GM23338 (cell line): ENCODE data around the gene EEA1. TPM values are rescaled to one million over a fixed set of nuclear protein-coding genes. Genes with fewer than 3 reads are reported as not detected.

Source experiments
- ATAC-seq: fragments of 200-7000 bp; cut with Tn5 transposase; 3 replicates; pipeline ENCODE4 v1.9.1; 2020
- DNase-seq: peaks from one replicate; pipeline ENCODE4 v3.0.0-alpha.2; 2015; ENCODE audit warnings: low spot score
- H2AFZ ChIP-seq: fragments of 200-600 bp; sonication (generic); 2 replicates; pipeline ENCODE4 v1.8.0; 2016; ENCODE audit warnings: antibody characterized with exemption, mild to moderate bottlenecking, moderate library complexity
- H3F3A ChIP-seq: fragments of 200-600 bp; sonication (generic); replicated peaks from 2 replicates; pipeline ENCODE4 v1.8.0; 2017; ENCODE audit warnings: antibody characterized with exemption, mixed run types, low read depth
- H3K27ac ChIP-seq: fragments of 200-600 bp; sonication (generic); 2 replicates; pipeline ENCODE4 v1.6.1; 2016; ENCODE audit warnings: low read depth
- H3K27me3 ChIP-seq: fragments of 200-600 bp; sonication (generic); 2 replicates; pipeline ENCODE4 v1.8.0; 2016; ENCODE audit warnings: mild to moderate bottlenecking, mixed run types, moderate library complexity; ENCODE audit not compliant: insufficient read depth
- H3K36me3 ChIP-seq: fragments of 200-600 bp; sonication (generic); 2 replicates; pipeline ENCODE4 v1.8.0; 2016; ENCODE audit warnings: mild to moderate bottlenecking; ENCODE audit not compliant: insufficient read depth
- H3K4me1 ChIP-seq: fragments of 200-600 bp; sonication (generic); 2 replicates; pipeline ENCODE4 v1.8.0; 2016; ENCODE audit warnings: mild to moderate bottlenecking, moderate library complexity; ENCODE audit not compliant: insufficient read depth
- H3K4me2 ChIP-seq: fragments of 200-600 bp; sonication (generic); 2 replicates; pipeline ENCODE4 v1.7.1; 2017; ENCODE audit warnings: mixed run types
- H3K4me3 ChIP-seq: fragments of 200-600 bp; sonication (generic); 2 replicates; pipeline ENCODE4 v1.6.1; 2016; ENCODE audit warnings: mixed run types
- H3K79me2 ChIP-seq: fragments of 200-600 bp; sonication (generic); replicated peaks from 2 replicates; pipeline ENCODE4 v1.8.0; 2017; ENCODE audit warnings: mild to moderate bottlenecking; ENCODE audit not compliant: insufficient read depth
- H3K9me2 ChIP-seq: fragments of 200-600 bp; sonication (generic); 2 replicates; pipeline ENCODE4 v1.8.0; 2017; ENCODE audit not compliant: insufficient read depth
- H4K20me1 ChIP-seq: fragments of 200-600 bp; sonication (generic); replicated peaks from 2 replicates; pipeline ENCODE4 v1.8.0; 2017; ENCODE audit warnings: mild to moderate bottlenecking; ENCODE audit not compliant: insufficient read depth
- H3K27ac Mint-ChIP-seq: 2 replicates; pipeline ENCODE4 v1.8.0; 2020; ENCODE audit warnings: inconsistent platforms, mild to moderate bottlenecking, moderate library complexity, mixed read lengths
- H3K27me3 Mint-ChIP-seq: 3 replicates; pipeline ENCODE4 v1.8.0; 2022; ENCODE audit warnings: low read depth, mild to moderate bottlenecking, moderate library complexity, mixed read lengths, inconsistent platforms; ENCODE audit not compliant: insufficient read depth, poor library complexity
- H3K36me3 Mint-ChIP-seq: 3 replicates; pipeline ENCODE4 v1.8.0; 2021; ENCODE audit warnings: low read depth, mild to moderate bottlenecking, inconsistent platforms, moderate library complexity, mixed read lengths
- H3K4me1 Mint-ChIP-seq: 3 replicates; pipeline ENCODE4 v1.8.0; 2020; ENCODE audit warnings: mild to moderate bottlenecking, inconsistent platforms, mixed read lengths
- H3K4me3 Mint-ChIP-seq: 3 replicates; pipeline ENCODE4 v1.8.0; 2021; ENCODE audit warnings: moderate library complexity, mild to moderate bottlenecking, inconsistent platforms, mixed read lengths
- H3K9me3 Mint-ChIP-seq: 3 replicates; pipeline ENCODE4 v1.8.0; 2020; ENCODE audit warnings: moderate library complexity, mild to moderate bottlenecking, inconsistent platforms, mixed read lengths
- CREB1 ChIP-seq: fragments of 250-450 bp; sonication (Bioruptor Pico); IDR thresholded peaks from 2 replicates; pipeline ENCODE4 v1.5.0; 2020; ENCODE audit warnings: low read depth, mild to moderate bottlenecking, moderate library complexity
- EZH2 ChIP-seq: fragments of 200-600 bp; sonication (generic); IDR thresholded peaks from one replicate; pipeline ENCODE4 v1.8.0; 2017; ENCODE audit warnings: antibody characterized with exemption, mild to moderate bottlenecking, low read depth; ENCODE audit not compliant: unreplicated experiment
- EZH2phosphoT487 ChIP-seq: fragments of 200-600 bp; sonication (generic); IDR thresholded peaks from one replicate; pipeline ENCODE4 v1.8.1; 2018; ENCODE audit warnings: antibody characterized with exemption; ENCODE audit not compliant: unreplicated experiment
- JUNB ChIP-seq: IDR thresholded peaks from one replicate; pipeline ENCODE4 v1.6.1; 2016; ENCODE audit warnings: antibody characterized with exemption; ENCODE audit not compliant: unreplicated experiment
- NANOG ChIP-seq: IDR thresholded peaks from 2 replicates; pipeline ENCODE4 v1.6.1; 2016; ENCODE audit warnings: antibody characterized with exemption, borderline replicate concordance
- POLR2AphosphoS5 ChIP-seq: IDR thresholded peaks from 2 replicates; pipeline ENCODE4 v1.6.1; 2016; ENCODE audit warnings: antibody characterized with exemption, low read depth
- STAT1 ChIP-seq: IDR thresholded peaks from one replicate; pipeline ENCODE4 v1.6.1; 2016; ENCODE audit warnings: antibody characterized with exemption; ENCODE audit not compliant: unreplicated experiment
- ZNF114 ChIP-seq: fragments of 250-450 bp; sonication (Bioruptor Pico); IDR thresholded peaks from 2 replicates; pipeline ENCODE4 v1.5.0; 2020; ENCODE audit warnings: mild to moderate bottlenecking, moderate library complexity
- ZNF331 ChIP-seq: fragments of 250-450 bp; sonication (Bioruptor Pico); IDR thresholded peaks from 2 replicates; pipeline ENCODE4 v1.5.0; 2020; ENCODE audit warnings: low read depth, mild to moderate bottlenecking, moderate library complexity
- polyA plus RNA-seq: library from polyadenylated mRNA; unstranded; fragments of >200 nt; fragmentation: Nextera tagmentation; extraction: Ambion mirVana; gene quantifications from 2 replicates; pipeline ENCODE4 v1.2.1, GENCODE V29; 2016
- total RNA-seq: library from RNA; depleted of rRNA; stranded (reverse); fragments of >200 nt; shearing (Covaris generic); gene quantifications from 2 replicates; pipeline ENCODE4 v1.2.3, GENCODE V29; 2014
- TF ChIP-seq, protein P1 (sequence below): IDR thresholded peaks from 2 replicates; pipeline ENCODE4 v1.6.1; 2016; ENCODE audit warnings: antibody characterized with exemption
- TF ChIP-seq, protein P2 (sequence below): IDR thresholded peaks from one replicate; pipeline ENCODE4 v1.6.1; 2018; ENCODE audit warnings: antibody characterized with exemption; ENCODE audit not compliant: unreplicated experiment
- TF ChIP-seq, protein P3 (sequence below), 2 experiments: fragments of 200-600 bp in 1 of 2; sonication (generic) in 1 of 2; conservative IDR thresholded peaks; 2 replicates each; pipeline versions ENCODE4 v1.5.1 to v1.6.1; 2016 to 2017; ENCODE audit warnings: antibody characterized with exemption in 2 of 2, low read depth in 2 of 2, mild to moderate bottlenecking in 2 of 2, moderate library complexity in 1 of 2
- TF ChIP-seq, protein P4 (sequence below): fragments of 250-450 bp; sonication (Bioruptor Pico); IDR thresholded peaks from 2 replicates; pipeline ENCODE4 v1.5.0; 2020; ENCODE audit warnings: mild to moderate bottlenecking, moderate library complexity

EEA1 gene
- total and polyA plus RNA-seq, 2 experiments from 2014 or later: 10.0 to 41.1 TPM

DNA sequence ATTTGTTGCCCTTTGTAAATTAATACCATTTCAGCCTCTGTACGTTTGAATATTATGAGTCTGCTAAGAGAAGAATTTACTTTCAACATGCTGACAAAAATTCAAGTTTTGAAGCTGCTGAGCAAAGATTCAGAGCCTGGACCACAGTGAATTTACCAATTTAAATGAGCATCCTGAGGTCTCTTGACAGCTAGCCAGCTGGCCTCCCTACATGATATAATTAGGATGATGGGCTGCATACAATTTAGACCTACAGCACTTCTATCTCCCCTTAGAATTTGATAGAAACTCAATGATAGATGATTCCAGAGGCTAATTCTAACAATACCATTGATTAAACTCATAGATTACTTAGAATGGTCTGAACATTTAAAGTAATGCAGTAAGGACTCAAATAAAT lies 10.0 kb upstream of the EEA1 start:
- Histone ChIP-seq H3F3A (no peaks in the 10 kb centered on the region), H3K27ac (no peak overlapping the region), H3K4me2 (no peak overlapping the region), H2AFZ (no peak overlapping the region), H3K4me1 (peaks cover 11% of the 10 kb centered on the region), H3K4me3 (no peak overlapping the region), H3K36me3 (no peaks in the 10 kb centered on the region), H4K20me1 (no peaks in the 10 kb centered on the region), H3K79me2 (no peaks in the 10 kb centered on the region), H3K27me3 (no peaks in the 10 kb centered on the region), H3K9me2 (peaks cover 7% of the 10 kb centered on the region; the same call in 1 of the 2 replicates)
- DNase-seq (no peak), ATAC-seq (no peak)
- Mint-ChIP-seq H3K27ac (no peak overlapping the region), H3K27me3 (peaks cover 1% of the 10 kb centered on the region), H3K4me3 (no peak overlapping the region), H3K36me3 (no peaks in the 10 kb centered on the region), H3K4me1 (peaks cover 7% of the 10 kb centered on the region; the same call in 2 of the 3 replicates), H3K9me3 (no peaks in the 10 kb centered on the region)
- TF ChIP-seq POLR2AphosphoS5 (no peak), EZH2phosphoT487 (no peak), JUNB (no peak), ZNF331 (CRISPR knock-in tag) (no peak), NANOG (no peak), ZNF114 (CRISPR knock-in tag) (no peak), STAT1 (no peak), EZH2 (no peak), CREB1 (no peak)
- TF ChIP-seq, protein P1, sequence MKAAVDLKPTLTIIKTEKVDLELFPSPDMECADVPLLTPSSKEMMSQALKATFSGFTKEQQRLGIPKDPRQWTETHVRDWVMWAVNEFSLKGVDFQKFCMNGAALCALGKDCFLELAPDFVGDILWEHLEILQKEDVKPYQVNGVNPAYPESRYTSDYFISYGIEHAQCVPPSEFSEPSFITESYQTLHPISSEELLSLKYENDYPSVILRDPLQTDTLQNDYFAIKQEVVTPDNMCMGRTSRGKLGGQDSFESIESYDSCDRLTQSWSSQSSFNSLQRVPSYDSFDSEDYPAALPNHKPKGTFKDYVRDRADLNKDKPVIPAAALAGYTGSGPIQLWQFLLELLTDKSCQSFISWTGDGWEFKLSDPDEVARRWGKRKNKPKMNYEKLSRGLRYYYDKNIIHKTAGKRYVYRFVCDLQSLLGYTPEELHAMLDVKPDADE: no peak
- TF ChIP-seq, protein P2, sequence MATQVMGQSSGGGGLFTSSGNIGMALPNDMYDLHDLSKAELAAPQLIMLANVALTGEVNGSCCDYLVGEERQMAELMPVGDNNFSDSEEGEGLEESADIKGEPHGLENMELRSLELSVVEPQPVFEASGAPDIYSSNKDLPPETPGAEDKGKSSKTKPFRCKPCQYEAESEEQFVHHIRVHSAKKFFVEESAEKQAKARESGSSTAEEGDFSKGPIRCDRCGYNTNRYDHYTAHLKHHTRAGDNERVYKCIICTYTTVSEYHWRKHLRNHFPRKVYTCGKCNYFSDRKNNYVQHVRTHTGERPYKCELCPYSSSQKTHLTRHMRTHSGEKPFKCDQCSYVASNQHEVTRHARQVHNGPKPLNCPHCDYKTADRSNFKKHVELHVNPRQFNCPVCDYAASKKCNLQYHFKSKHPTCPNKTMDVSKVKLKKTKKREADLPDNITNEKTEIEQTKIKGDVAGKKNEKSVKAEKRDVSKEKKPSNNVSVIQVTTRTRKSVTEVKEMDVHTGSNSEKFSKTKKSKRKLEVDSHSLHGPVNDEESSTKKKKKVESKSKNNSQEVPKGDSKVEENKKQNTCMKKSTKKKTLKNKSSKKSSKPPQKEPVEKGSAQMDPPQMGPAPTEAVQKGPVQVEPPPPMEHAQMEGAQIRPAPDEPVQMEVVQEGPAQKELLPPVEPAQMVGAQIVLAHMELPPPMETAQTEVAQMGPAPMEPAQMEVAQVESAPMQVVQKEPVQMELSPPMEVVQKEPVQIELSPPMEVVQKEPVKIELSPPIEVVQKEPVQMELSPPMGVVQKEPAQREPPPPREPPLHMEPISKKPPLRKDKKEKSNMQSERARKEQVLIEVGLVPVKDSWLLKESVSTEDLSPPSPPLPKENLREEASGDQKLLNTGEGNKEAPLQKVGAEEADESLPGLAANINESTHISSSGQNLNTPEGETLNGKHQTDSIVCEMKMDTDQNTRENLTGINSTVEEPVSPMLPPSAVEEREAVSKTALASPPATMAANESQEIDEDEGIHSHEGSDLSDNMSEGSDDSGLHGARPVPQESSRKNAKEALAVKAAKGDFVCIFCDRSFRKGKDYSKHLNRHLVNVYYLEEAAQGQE: no peak
- TF ChIP-seq, protein P3, sequence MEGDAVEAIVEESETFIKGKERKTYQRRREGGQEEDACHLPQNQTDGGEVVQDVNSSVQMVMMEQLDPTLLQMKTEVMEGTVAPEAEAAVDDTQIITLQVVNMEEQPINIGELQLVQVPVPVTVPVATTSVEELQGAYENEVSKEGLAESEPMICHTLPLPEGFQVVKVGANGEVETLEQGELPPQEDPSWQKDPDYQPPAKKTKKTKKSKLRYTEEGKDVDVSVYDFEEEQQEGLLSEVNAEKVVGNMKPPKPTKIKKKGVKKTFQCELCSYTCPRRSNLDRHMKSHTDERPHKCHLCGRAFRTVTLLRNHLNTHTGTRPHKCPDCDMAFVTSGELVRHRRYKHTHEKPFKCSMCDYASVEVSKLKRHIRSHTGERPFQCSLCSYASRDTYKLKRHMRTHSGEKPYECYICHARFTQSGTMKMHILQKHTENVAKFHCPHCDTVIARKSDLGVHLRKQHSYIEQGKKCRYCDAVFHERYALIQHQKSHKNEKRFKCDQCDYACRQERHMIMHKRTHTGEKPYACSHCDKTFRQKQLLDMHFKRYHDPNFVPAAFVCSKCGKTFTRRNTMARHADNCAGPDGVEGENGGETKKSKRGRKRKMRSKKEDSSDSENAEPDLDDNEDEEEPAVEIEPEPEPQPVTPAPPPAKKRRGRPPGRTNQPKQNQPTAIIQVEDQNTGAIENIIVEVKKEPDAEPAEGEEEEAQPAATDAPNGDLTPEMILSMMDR (conservative IDR thresholded peaks at IDR 0.05; ENCODE audit: low read depth in 2 of 2): no peak
- TF ChIP-seq, protein P4, sequence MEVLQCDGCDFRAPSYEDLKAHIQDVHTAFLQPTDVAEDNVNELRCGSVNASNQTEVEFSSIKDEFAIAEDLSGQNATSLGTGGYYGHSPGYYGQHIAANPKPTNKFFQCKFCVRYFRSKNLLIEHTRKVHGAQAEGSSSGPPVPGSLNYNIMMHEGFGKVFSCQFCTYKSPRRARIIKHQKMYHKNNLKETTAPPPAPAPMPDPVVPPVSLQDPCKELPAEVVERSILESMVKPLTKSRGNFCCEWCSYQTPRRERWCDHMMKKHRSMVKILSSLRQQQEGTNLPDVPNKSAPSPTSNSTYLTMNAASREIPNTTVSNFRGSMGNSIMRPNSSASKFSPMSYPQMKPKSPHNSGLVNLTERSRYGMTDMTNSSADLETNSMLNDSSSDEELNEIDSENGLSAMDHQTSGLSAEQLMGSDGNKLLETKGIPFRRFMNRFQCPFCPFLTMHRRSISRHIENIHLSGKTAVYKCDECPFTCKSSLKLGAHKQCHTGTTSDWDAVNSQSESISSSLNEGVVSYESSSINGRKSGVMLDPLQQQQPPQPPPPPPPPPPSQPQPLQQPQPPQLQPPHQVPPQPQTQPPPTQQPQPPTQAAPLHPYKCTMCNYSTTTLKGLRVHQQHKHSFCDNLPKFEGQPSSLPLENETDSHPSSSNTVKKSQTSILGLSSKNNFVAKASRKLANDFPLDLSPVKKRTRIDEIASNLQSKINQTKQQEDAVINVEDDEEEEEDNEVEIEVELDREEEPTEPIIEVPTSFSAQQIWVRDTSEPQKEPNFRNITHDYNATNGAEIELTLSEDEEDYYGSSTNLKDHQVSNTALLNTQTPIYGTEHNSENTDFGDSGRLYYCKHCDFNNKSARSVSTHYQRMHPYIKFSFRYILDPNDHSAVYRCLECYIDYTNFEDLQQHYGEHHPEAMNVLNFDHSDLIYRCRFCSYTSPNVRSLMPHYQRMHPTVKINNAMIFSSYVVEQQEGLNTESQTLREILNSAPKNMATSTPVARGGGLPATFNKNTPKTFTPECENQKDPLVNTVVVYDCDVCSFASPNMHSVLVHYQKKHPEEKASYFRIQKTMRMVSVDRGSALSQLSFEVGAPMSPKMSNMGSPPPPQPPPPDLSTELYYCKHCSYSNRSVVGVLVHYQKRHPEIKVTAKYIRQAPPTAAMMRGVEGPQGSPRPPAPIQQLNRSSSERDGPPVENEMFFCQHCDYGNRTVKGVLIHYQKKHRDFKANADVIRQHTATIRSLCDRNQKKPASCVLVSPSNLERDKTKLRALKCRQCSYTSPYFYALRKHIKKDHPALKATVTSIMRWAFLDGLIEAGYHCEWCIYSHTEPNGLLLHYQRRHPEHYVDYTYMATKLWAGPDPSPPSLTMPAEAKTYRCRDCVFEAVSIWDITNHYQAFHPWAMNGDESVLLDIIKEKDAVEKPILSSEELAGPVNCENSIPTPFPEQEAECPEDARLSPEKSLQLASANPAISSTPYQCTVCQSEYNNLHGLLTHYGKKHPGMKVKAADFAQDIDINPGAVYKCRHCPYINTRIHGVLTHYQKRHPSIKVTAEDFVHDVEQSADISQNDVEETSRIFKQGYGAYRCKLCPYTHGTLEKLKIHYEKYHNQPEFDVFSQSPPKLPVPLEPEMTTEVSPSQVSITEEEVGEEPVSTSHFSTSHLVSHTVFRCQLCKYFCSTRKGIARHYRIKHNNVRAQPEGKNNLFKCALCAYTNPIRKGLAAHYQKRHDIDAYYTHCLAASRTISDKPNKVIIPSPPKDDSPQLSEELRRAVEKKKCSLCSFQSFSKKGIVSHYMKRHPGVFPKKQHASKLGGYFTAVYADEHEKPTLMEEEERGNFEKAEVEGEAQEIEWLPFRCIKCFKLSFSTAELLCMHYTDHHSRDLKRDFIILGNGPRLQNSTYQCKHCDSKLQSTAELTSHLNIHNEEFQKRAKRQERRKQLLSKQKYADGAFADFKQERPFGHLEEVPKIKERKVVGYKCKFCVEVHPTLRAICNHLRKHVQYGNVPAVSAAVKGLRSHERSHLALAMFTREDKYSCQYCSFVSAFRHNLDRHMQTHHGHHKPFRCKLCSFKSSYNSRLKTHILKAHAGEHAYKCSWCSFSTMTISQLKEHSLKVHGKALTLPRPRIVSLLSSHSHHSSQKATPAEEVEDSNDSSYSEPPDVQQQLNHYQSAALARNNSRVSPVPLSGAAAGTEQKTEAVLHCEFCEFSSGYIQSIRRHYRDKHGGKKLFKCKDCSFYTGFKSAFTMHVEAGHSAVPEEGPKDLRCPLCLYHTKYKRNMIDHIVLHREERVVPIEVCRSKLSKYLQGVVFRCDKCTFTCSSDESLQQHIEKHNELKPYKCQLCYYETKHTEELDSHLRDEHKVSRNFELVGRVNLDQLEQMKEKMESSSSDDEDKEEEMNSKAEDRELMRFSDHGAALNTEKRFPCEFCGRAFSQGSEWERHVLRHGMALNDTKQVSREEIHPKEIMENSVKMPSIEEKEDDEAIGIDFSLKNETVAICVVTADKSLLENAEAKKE (CRISPR knock-in tag): no peak
